Sciatic nerve (tissue), 2 donors: Measurements from ENCODE around the gene MTMR3. TPM values are rescaled to one million over a fixed set of nuclear protein-coding genes. Genes with fewer than 3 reads are reported as not detected.
A peak's percentile ranks its signal among the peaks of the same experiment; 100 is the strongest.
"Not testable (repeated sequence)": the region's sequence is repeated elsewhere in the genome, so short reads cannot be mapped to it uniquely, and the experiment has no call there.

Experiments
- ATAC-seq: fragments of 200-7000 bp; cut with Tn5 transposase; one replicate; pipeline ENCODE4 v1.9.1; 2020; ENCODE audit warnings: mild to moderate bottlenecking, moderate library complexity
- DNase-seq: peaks from one replicate; pipeline ENCODE4 v3.0.0-alpha.2; 2020; ENCODE audit warnings: low spot score
- intact Hi-C: fragments of 100-400 bp; cut with DNase I; formaldehyde crosslinking; loops from one replicate; pipeline ENCODE4 v1.14.2; 2022
- total RNA-seq: library from RNA; stranded (reverse); fragmentation: NEBNext Ultra II Directional; extraction: Animal tissue kit (Norgen Biotek cat#: 25700); gene quantifications from one replicate; pipeline ENCODE4 v1.2.1, GENCODE V29; 2021
- donor health status: DM: no; HTN: no; CAD: no.
- donor health status: DM: no; HTN: no; CAD: no.

The MTMR3 gene
- total RNA-seq, 1 donor from 2014 or later, result 73.2 TPM

DNA sequence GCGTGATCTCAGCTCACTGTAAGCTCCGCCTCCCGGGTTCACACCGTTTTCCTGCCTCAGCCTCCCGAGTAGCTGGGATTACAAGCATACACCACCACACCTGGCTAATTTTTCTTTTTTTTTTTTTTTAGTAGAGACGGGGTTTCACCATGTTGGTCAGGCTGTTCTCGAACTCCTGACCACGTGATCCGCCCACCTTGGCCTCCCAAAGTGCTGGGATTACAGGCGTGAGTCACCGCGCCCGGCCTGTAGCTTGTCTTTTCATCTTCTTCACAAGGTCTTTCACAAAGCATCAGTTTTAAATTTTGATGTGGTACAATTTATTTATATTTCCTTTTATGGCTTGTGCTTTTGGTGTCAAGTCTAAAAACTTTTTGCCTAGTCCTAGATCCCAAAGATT, 17.4 kb upstream of the MTMR3 start:
- intact Hi-C loops, ATAC-seq, DNase-seq: not testable (repeated sequence)

DNA sequence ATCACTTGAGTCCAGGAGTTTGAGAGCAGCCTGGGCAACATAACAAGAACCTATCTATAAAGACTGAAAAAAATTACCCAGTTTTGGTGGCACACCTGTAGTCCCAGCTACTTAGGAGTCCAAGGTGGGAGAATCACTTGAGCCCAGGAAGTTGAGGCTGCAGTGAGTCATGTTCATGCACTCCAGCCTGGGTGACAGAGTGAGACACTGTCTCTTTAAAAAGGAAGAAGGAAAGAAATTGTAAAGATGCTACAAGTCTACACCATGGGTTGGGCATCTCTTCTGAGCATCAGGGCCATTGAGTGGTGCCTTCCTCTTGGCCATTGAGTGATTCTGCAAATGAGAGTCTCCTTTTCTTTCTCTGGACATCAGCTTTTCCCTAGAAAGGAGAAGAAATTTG, 15.7 kb upstream of the MTMR3 start:
- DNase-seq, result no peak
- no peak for ATAC-seq
- intact Hi-C loops, result no loop called here

DNA sequence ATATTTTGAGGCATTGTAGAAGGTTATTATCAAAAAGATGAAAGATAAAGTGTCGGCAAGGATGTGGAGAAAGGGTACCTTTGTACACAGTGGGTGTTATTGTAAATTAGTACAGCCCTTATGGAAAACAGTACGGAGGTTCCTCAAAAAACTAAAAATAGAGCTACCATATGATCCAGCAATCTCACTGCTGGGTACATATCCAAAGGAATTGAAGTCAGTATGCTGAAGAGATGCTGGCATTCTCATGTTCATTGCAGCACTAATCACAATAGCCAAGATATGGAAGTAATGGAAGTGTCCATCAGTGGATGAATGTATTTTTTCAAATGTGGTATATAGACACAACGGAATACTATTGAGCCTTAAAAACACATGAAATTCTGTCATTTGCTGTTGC, 15.1 kb upstream of the MTMR3 start:
- intact Hi-C loops, result no loop called here
- DNase-seq (no peak), ATAC-seq (no peak)

DNA sequence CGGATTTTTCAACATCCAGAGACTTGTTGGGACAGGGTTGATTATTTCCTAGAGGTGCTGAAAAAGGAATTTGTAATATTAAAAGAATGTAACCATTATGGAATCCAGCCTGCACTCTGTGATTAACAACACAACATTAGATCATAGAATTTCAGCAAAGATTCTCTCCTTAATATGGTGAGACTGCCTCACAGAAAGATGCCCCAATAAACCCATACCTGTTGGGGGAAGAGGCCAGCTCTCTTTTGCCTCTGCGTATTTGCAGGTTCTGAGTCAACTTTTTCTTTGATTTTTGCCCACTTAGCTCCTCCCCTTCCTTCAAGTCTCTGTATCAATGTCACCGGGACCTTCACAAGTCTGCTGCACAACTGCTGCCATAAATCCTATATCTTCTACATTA, 12.4 kb upstream of the MTMR3 start:
- ATAC-seq (no peak), DNase-seq (no peak)
- intact Hi-C loops, result loop anchor here (5.0 kb wide), 1 partner anchor 962 kb away; no protein-coding TSS in a partner anchor

DNA sequence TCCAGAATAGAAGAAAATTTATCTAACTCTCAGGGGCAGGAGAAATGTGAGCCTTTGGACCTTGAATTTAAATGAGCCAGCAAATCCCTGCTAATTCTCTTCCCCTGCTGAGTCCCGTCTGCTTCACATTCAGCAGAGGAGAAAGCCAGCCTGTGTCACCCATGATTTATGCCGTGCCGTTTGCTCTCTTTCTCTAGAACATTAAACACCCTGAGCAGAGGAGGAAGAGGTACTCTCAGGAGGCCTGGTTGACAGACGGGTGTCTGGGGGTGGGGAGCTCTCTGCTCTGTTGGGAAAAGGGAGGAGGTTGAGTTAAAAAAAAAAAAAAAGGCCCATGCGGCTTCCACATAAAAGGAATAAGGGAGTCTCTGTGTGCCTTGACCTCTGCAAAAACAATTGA, 11.3 kb upstream of the MTMR3 start:
- DNase-seq, result no peak
- intact Hi-C loops, result loop anchor here (5.0 kb wide), 1 partner anchor 961 kb away; no protein-coding TSS in a partner anchor
- no peak for ATAC-seq

DNA sequence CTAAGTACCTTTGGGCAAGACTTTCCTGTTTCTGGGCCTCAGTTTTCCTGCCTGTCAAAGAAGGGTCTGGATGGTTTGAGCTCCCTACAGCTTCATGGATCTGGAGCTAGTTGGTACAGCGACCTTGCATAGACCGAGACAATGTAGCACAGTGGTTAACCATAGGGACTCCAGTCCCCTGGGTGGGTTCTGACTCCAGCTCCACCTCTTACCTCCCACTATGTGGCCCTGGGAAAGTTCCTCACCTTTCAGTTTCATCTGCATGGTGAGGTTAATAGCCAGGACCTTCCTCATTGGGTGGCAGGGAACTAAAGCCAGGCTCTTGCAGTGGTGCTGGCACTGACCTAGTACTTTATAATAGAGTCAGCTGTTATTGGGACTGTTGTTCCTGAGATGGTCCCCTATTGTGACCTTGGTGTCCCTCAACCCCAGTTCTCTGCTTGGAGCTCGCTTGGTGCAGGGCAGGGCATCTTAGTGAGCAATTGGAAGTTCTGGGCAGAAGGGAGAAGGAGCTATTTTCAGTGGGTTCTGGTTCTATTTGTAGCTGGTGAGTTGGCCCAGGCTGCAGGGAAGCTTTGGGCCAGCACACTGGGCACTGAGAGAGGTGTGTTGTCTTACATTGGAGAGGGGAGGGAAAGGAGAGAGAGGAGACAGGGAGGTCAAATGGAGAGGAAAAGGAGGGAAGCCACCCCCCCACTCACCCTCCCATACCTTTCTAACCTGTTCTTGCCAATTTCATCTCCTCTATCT, 10.7 kb upstream of the MTMR3 start:
- ATAC-seq (no peak), DNase-seq (no peak)
- intact Hi-C loops, result loop anchor here (5.0 kb wide), 1 partner anchor 960 kb away; no protein-coding TSS in a partner anchor

DNA sequence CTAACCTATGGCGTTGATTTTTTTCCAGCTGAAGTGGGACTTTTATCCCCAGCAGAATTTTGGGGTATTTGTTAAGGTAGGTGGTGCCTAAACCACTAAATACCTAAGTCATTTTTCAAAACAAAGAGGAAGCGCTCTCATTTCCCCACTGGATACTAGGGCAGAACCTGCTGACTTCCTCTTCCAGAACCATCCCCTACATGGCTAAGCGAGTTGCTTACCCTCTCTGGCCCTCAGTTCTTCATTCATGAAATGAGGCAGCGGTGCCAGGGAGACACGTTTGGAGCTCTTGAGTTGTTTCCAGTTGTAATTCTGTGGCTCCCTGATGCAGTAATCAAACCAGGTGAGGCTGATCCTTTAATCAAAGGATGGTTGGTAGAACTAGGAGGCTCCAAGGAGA, 10.0 kb upstream of the MTMR3 start:
- DNase-seq, result no peak
- no peak for ATAC-seq
- intact Hi-C loops, result loop anchor here (5.0 kb wide), 1 partner anchor 959 kb away; no protein-coding TSS in a partner anchor

DNA sequence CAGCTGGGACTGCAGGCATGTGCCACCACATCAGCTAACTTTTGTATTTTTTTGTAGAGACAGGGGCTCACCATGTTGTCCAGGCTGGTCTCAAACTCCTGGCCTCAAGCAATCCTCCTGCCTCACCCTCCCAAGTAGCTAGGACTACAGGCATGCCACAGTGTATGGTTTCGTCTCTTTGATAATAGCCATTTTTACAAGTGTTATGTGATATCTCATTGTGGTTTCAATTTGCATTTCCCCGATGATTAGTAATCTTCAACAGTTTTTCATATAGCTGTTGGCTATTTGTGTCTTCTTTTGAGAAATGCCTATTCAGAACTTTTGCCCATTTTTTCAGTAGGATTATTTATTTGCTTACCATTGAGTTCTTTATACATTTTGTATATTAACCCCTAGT, 9.0 kb upstream of the MTMR3 start:
- intact Hi-C loops, result loop anchor here (5.0 kb wide), 1 partner anchor 958 kb away; no protein-coding TSS in a partner anchor
- ATAC-seq (no peak), DNase-seq (no peak)

DNA sequence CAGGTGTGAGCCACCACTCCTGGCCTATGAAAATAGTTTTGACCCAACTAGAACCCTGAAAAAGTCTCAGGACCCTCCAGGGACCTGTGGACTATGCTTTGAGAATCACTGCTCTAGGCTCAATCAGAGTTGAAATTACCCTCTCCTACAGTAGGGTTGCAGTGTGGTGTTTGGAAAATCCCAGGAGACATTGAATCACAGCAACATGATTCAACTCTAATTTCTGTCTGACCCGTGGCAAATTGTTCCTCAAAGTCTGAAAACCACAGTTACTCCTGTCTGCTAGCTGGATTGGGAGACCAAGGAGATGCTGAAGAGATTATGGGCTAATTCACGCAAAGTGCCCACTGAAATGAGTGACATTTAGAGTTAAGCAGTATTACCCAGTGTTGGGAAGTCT, 5.4 kb upstream of the MTMR3 start:
- intact Hi-C loops, result no loop called here
- ATAC-seq (no peak), DNase-seq (no peak)

DNA sequence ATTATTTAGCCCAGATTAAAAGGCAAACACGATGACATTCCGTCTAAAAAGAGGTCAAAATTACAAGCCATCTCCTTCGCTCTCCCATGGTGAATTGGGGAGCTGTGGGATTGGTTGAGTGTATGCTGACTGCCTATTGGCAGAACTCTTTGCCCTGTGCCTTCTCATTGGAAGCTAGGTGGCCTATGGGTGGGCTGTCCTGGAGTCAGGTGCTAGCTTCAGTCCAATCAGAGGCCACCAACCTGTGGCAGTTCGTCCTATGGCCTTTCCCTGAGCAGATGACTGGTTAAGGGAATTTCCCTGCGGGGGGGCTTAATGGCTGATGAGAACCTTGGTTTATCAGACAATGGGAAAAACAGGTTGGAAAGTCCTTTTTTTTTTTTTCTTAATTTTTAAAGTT, 3.2 kb upstream of the MTMR3 start:
- no peak for DNase-seq
- no peak for ATAC-seq
- intact Hi-C loops, result no loop called here

DNA sequence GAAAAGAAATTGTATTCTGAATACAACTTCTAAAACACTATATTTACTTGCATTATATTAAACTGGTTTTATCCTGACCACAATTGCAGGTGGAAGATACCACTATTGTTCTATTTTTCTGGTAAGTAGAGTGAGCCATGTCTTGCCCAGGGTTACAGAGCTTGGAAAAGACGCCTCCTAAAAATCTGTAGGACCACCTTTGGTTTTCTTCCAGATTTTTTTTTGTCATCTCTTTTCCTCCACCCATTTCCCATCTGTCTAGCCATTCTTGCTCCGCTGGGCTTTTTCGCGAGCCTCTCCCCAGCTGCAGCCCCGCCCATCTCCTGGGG, 294 bp upstream of the MTMR3 start:
- no peak for ATAC-seq
- intact Hi-C loops, result no loop called here
- no peak for DNase-seq

DNA sequence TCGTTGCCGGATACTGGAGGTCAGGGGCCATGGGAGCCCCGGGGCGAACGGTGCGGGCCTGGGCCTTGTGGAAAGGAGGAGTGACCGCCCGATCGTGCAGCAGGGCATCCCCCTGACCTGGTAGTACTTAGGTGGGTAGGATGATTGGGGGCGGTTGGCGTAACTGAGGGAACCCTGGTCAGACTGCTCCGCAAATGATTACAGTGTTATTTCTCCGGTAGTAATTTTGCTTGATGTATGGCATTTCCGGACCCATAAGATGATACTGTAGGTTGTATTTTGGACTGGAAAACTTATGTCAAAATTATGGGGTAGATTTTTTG, 762 bp downstream of the MTMR3 start:
- ATAC-seq, result peak; percentile 32
- no peak for DNase-seq
- intact Hi-C loops, result no loop called here

DNA sequence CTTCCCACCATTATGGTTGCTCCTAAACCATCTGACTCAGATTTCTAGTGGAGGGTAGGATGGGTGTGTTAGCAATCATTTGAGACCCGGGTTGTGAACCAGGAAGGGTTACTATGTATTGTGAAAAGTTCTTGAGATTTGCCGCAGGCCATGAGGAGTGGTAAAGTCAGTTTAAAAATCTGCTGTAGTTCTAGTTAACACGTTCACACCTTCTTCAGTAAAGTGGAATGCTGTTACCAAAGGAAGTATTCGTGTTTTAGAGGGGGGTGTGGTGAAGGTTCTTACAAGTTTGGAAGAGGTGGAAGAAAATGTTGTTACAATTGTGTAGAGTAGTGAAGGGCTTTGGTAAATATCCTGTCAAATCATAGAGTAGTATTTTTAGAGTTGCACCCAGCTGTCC, 2.6 kb downstream of the MTMR3 start:
- DNase-seq, result no peak

DNA sequence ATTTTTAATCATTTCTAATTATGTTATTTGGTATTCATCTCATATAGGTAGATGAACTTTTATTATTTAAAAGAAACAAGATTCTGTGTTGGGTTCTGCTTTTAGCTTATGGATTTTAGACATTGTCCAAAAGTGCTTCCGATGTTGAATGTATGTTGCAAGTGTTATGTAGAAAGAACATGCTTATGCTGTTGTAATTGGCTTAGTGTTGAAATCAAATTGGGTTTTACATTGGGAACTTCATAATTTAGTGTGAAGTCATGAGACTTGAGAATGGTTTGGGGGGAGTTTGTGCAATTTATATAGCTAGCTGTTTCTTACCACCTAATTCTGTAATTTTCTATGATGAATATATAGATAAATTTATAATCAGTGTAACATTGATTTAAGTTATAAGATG, 3.6 kb downstream of the MTMR3 start:
- DNase-seq (no peak), ATAC-seq (no peak)
- intact Hi-C loops, result no loop called here

More for the DNA sequence above, 2.6 kb downstream of the MTMR3 start:
- intact Hi-C loops, result no loop called here
- no peak for ATAC-seq

DNA sequence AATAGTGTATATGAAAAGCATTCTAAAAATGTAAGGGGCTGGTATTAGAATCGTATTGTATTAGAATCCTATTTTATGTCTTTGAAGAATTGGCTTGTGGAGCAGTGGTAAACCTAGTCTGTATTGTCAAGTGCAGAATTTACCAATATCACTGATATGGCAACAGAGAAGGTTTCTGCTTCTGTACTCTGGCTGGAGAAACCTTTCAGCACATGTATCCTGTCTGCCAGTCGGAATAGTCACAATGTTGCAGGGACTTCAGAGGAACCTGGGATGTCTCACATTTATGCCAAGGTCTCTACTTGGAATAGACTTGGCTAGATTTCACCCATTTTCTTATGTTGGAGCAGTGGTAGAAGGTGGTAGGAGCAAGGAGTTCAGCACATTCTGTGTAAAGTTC, 4.4 kb downstream of the MTMR3 start:
- DNase-seq, result no peak
- intact Hi-C loops, result no loop called here
- ATAC-seq, result no peak

DNA sequence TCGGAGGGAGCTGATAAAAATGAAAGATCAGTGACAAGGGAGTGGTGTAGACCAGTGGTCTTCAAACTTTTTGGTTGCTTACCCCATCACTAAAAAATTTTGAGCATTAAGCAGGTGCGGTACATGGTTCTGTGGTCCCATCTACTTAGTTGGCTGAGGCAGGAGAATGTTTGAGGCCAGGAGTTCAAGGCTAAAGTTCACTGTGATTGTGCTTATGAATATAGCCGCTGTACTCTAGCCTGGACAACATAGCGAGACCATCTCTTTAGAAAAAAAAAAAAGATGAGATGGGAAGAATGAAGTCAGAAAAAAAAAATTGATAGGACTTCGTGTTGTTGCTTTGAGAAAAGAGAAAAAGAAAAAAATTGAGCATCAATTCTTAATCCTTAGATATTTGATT, 7.8 kb downstream of the MTMR3 start:
- ATAC-seq (no peak), DNase-seq (no peak)
- intact Hi-C loops, result no loop called here

DNA sequence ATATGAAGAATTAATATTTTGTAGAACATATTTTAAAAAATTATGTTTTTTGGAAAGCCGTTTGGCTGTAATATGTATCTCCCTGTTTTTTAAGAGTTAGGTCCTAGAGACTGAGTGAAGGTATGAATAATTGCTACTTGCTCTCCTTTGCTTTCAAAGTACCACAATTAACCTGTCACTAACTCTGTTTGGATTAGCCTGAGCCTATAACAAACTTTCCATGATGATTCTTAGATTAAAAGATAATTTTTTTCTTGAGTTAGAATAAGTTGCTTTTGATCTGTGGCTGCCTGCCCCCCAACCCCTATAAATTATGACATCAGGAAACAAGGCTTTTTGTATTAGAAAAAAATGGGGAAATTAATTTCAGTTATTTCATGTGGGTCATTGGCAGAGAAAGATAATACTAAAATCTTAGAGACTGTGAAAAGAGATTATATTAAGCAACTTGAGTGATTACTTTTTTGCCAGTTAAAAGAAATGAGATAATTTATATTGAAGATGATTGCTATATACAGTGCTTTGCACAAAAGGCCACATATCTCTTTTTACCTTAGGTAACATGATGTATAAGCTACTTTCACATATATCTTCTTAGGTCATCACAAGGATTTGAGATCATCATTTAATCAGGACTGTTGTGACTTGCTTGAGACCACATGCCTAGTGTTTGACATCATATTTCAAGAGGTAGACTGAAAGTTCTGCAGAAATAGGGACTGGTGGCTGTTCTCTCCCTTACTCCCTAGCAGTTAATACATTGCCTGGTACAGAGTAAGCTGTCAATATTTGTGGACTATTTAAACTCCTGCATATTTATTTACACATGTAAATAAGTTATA, 9.6 kb downstream of the MTMR3 start:
- ATAC-seq (no peak), DNase-seq (no peak)
- intact Hi-C loops, result no loop called here

DNA sequence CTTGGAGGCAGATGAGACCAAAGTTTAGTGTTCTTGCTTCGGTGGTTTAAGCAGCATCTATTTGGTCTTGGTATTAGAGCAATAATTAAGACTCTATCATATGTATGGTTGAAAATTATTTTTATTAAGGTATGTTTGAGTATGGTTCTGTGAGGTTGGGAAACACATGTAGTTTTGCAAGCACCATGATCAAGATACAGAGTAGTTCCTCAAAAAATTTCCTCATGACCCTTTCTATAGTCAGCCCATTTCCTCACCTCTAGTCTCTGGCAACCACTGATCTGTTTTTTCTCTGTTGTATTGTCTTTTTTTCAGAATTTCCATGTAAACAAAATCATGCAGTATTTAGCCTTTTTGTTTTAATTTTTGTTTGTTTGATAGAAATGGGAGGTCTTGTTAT, 18.4 kb downstream of the MTMR3 start:
- ATAC-seq (no peak), DNase-seq (no peak)
- intact Hi-C loops, result no loop called here

DNA sequence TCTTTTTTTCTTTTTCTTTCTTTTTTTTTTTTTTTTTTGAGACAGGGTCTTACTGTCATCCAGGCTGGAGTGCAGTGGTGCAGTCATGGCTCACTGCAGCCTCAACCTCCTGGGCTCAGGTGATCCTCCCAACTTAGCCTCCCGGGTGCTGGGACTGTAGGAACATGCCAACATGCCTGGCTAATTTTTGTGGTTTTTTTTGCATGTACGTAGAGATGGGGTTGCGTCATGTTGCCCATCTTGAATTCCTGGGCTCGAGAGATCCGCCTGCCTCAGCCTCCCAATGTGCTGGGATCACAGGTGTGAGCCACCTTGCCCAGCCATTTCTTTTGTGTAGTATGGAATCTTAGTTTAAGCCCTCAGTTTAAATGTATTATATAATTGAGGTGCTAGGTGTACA, 20.4 kb downstream of the MTMR3 start:
- ATAC-seq (no peak), DNase-seq (no peak)
- intact Hi-C loops, result no loop called here

DNA sequence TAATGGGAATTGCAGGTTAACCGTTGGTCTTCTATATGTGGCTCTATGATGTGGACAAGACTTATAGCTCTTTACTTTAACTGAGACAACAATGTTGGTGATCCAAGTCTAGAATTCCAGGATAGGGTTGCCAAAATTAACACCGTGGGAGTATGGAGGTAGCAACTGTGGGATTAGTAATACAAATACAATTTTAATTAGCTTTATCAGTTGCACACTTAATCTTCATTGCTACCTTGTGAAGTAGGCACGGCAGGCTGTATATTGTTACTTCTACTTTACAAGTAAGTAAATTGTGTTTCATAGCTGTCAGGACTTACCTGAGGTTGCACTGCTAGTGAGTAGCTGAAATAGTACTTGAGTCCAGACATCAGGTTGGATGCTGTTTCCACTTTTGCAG, 21.0 kb downstream of the MTMR3 start:
- no peak for ATAC-seq
- intact Hi-C loops, result no loop called here
- DNase-seq, result no peak
